GM19324 (cell line): ENCODE data around the gene RFWD3.
"Not testable (repeated sequence)": the region's sequence is repeated elsewhere in the genome, so short reads cannot be mapped to it uniquely, and the experiment has no call there.

Experiments
- ATAC-seq: cut with Tn5 transposase; IDR thresholded peaks from one replicate; pipeline ENCODE4 v1.9.1; 2021; ENCODE audit warnings: mild to moderate bottlenecking, moderate library complexity; ENCODE audit not compliant: unreplicated experiment, low FRiP score

Gene RFWD3

DNA sequence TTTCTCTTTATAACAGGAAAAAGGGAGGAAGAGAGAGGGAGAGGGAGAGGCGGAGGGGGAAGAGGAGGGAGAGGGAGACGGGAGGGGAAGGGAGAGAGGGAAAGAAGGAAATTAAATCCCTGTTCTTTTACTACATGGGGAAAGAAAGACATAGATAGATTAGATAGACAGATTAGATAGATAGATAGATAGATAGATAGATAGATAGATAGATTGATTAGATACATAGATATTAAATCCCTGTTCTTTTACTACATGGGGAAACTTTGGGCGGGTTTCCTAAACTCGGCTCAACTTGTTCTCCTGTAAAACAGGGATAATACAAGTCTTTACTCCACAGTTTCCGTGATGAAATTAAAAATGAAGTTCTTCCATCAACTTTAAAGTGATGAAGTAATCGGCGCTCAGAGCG, 661 bp downstream of the RFWD3 start:
- ATAC-seq: no peak

DNA sequence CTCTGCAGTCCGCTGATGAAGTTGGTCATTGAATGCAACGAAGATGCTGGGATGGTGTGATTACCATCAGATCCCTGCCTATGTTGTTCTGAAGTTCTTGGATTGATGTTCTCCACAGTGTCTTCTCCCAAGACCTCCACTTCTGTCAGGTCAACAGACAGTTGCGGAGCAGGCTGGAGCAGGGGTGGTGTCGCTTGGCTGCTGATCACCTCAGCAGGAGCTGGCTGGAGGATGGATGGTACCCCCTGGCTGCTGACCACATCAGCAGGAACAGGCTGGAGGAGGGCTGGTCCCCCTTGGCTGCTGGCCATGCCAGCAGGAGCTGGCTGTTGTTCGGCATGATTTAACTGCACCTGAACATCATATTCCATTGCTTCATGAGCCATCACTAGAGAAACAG, 5.6 kb downstream of the RFWD3 start:
- no peak for ATAC-seq

- ATAC-seq: no peak
Observed at GRCh38 chr16:74660383-74660782, 6.3 kb downstream of the RFWD3 start.

GRCh38 chr16:74659041-74659440, 7.6 kb downstream of the RFWD3 start:
- no peak for ATAC-seq

- no peak for ATAC-seq
Observed at GRCh38 chr16:74657870-74658642, 8.6 kb downstream of the RFWD3 start.

DNA sequence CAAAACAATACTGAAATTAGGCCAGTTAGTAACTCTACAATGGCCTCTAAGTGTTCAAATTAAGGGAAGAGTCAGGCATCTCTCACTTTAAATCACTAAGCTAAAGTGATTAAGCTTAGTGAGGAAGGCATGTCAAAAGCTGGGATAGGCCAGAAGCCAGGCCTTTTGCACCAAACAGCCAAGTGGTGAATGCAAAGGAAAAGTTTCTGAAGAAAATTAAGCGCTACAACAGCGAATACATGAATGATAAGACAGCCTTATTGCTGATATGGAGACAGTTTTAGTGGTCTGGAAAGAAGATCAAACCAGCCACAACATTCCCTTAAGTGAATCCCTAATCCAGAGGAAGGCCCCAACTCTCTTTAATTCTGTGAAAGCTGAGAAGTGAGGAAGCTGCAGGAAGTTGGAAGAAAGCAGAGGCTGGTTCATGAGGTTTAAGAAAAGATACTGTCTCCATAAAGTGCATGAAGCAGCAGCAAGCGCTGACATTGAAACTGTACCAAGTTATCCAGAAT, 12.1 kb downstream of the RFWD3 start:
- ATAC-seq: no peak

DNA sequence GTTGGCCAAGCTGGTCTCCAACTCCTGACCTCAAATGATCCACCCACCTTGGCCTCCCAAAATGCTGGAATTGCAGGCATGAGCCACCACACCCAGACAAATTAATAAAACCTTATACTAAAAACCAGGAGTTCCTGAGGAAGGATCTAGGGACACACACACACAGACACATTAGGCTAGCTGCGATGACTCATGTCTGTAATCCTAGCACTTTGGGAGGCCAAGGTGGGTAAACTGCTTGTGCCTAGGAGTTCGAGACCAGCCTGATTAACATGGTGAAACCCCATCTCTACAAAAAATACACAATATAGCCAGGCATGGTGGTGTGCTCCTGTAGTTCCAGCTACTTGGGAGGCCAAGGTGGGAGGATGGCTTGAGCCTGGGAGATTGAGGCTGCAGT, 13.8 kb downstream of the RFWD3 start:
- ATAC-seq: not testable (repeated sequence)

DNA sequence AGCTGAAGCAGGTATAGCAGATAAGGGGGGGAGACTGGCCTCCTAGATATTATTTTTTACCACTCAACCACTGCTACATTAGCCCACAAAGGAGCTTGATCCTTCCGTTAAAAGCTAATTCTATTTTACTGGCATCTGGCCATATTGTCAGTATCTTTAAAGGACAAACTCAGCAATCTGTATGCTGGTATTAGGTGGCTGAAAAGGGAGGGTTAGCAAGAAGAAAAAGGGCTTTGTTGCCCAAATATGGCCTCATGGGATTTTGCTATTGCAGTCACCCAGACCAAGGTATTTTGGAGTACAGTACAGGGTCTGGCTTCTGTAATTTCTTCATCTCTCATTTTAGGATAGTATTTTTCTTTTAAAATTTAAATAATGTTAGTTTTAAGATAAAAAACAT, 14.4 kb downstream of the RFWD3 start:
- ATAC-seq: no peak

- ATAC-seq: no peak
Observed at GRCh38 chr16:74651841-74652240, 14.8 kb downstream of the RFWD3 start.

- no peak for ATAC-seq
Observed at GRCh38 chr16:74650966-74651567, 15.6 kb downstream of the RFWD3 start.

- no peak for ATAC-seq
Observed at GRCh38 chr16:74649839-74650504, 16.7 kb downstream of the RFWD3 start.

DNA sequence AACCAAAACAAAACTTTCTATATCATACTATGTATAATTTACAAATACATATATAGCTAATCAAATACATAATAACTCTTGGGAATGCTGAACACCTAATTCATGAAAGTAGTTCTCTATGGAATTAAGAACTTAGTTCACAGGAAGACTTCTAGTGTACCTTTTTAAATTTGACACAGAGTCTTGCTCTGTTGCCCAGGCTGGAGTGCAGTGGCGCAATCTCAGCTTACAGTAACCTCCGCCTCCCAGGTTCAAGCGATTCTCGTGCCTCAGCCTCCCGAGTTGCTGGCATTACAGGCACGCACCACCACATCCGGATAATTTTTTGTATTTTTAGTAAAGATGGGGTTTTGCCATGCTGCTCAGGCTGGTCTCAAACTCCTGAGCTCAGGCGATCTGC, 24.7 kb downstream of the RFWD3 start:
- no peak for ATAC-seq

DNA sequence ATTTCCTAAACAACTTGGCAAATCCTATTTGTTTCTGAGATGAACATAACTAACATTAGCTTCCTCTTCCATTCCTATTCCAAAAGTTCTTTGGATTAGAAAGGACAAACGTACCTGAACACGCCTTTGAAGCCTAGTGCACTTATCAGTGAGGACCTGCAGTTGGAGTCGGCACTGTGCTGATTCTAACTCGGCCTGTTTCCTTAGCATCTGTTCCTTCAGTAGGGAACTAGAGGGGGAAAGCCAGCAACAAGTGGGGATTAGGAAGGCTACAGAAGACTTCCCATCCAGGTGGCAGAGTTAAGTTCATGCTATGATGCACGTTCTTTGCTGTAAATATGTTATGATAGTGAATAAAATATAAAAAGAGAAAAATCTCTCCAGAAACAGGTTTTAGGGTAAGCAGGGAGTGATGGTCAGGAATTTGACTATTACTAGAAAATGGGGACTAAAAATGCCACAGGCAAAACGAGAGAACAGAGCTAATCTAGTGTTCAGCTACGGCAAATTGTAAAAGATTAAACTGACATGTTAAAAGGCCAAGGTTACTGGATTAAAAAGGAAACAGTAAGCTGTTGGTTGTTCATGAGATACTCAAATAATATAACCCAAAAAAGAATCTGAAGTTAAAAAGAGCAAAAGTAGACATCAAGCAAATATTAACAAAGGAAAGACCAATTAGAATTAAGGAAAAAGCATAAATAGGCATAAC, 28.8 kb downstream of the RFWD3 start:
- no peak for ATAC-seq

- no peak for ATAC-seq
Observed at GRCh38 chr16:74635303-74635702, 31.4 kb downstream of the RFWD3 start.

DNA sequence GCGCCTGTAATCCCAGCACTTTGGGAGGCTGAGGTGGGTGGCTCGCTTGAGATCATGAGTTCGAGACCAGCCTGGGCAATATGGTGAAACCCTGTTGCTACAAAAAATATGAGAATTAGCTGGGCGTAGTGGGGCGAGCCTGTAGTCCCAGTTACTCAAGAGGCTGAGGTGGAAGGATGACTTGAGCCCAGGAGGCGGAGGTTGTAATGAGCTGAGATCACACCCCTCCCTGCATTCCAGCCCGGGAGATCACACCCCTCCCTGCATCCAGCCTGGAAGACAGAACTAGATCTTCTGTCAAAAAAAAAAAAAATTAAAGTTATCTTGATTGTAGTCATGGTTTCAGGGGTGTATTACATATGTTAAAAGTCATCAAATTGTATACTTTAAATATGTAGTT, 33.0 kb downstream of the RFWD3 start:
- no peak for ATAC-seq

DNA sequence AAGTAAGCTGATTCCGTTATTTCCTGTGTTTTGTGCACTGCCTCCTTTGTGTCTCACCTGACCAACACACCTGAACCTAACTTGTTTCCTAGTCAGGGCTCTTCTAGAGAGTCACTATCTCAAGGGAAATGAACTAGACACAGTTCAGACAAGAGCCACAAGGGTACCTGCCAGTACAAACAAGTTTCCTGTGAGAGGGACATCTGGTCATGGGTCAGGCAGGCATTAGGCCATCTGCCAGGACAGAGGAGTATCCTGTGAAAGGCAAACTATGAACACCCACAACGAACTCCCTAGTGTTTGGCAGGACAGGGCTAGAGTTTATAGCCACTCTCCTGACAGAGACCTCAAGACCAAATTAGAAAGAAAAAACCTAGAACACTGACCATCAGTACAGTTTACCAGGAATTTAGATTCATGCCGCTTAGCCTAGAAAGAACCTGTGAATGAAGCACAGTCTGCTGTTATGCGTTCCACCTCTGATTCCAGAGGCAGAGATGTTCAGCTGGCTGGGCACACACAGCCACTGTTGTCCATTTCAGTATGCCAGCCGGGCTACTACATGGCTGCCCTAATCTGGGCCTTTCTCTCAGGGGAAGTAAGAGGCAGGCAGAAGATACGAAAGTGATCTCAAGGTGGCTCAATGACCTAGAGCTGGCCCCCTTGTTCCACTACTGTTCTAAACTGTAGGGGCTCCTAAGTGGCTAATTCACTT, 39.0 kb downstream of the RFWD3 start:
- ATAC-seq: no peak

GRCh38 chr16:74626741-74627416, 39.8 kb downstream of the RFWD3 start:
- ATAC-seq: no peak

- ATAC-seq: no peak
Observed at GRCh38 chr16:74625500-74626350, 41.0 kb downstream of the RFWD3 start.

- ATAC-seq: no peak
Observed at GRCh38 chr16:74623839-74624235, 42.8 kb downstream of the RFWD3 start.
